ENCODE results near the gene WBP1L.

The WBP1L gene

DNA sequence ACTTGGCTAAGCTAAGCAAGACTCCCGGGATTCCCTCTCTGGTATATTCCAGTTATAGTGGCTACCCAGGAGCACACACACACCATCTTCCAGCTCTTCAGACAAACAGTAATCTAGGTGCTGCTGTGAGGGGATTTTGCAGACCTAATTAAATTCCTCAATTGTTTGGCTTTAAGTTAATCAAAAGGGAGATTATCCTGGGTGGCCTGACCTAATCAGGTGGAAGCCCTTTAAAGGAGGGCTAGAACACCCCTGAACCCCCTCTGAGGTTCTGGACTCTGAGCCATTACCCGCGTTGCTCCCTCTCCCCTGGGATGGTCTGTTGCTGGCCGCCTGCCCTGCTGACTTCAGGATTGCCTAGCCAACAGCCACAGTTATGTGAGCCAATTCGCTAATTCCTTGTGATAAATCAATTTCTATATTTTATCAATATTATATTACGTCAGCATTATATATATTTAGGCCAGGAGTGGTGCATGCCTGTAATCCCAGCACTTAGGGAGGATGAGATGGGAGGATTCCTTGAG, 22.9 kb upstream of the WBP1L start:
- no peak overlapping the region for H3K4me3 ChIP-seq (replicated peaks in 1 of 2; ENCODE audit: low read depth in 2 of 2, low read length in 2 of 2)
- DNase-seq (ENCODE audit: low read depth in 2 of 2), result no peak
- TF ChIP-seq, protein P1, sequence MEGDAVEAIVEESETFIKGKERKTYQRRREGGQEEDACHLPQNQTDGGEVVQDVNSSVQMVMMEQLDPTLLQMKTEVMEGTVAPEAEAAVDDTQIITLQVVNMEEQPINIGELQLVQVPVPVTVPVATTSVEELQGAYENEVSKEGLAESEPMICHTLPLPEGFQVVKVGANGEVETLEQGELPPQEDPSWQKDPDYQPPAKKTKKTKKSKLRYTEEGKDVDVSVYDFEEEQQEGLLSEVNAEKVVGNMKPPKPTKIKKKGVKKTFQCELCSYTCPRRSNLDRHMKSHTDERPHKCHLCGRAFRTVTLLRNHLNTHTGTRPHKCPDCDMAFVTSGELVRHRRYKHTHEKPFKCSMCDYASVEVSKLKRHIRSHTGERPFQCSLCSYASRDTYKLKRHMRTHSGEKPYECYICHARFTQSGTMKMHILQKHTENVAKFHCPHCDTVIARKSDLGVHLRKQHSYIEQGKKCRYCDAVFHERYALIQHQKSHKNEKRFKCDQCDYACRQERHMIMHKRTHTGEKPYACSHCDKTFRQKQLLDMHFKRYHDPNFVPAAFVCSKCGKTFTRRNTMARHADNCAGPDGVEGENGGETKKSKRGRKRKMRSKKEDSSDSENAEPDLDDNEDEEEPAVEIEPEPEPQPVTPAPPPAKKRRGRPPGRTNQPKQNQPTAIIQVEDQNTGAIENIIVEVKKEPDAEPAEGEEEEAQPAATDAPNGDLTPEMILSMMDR (IDR thresholded peaks at IDR 0.05; ENCODE audit: low read depth, low read length), result no peak

DNA sequence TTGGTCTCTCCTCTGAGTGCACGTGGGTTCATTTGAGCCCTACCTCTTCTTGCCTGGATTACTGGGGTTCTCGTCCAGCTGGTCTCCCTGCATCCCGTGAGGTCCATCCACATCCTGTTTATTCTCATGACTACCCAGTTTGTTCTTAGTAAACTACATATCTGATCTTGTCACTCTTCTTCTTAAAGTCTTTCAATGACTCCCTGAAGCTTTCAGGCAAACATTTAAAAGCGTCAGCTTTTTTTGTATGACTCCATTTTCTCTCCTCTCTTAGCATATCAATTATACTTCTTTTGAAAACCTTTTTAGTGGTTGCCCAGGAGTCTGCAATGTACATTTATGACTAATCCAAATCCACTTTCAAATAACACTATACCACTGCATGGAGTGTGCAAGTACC, 21.8 kb upstream of the WBP1L start:
- no peak overlapping the region for H3K4me3 ChIP-seq (replicated peaks in 1 of 2; ENCODE audit: low read depth in 2 of 2, low read length in 2 of 2)
- TF ChIP-seq, protein P1 (IDR thresholded peaks at IDR 0.05; ENCODE audit: low read depth, low read length), result no peak
- no peak for DNase-seq (ENCODE audit: low read depth in 2 of 2)

GRCh38 chr10:102723989-102724388, 19.8 kb upstream of the WBP1L start:
- TF ChIP-seq, protein P1 (IDR thresholded peaks at IDR 0.05; ENCODE audit: low read depth, low read length), result no peak
- DNase-seq (ENCODE audit: low read depth in 2 of 2), result no peak
- no peak overlapping the region for H3K4me3 ChIP-seq (replicated peaks in 1 of 2; ENCODE audit: low read depth in 2 of 2, low read length in 2 of 2)

- TF ChIP-seq, protein P1 (IDR thresholded peaks at IDR 0.05; ENCODE audit: low read depth, low read length), result no peak
- peak; percentile 45 to 54 for DNase-seq (ENCODE audit: low read depth in 2 of 2)
- no peak overlapping the region for H3K4me3 ChIP-seq (replicated peaks in 1 of 2; ENCODE audit: low read depth in 2 of 2, low read length in 2 of 2)
These were observed 17.5 kb upstream of the WBP1L start for GRCh38 chr10:102726274-102726673.

DNA sequence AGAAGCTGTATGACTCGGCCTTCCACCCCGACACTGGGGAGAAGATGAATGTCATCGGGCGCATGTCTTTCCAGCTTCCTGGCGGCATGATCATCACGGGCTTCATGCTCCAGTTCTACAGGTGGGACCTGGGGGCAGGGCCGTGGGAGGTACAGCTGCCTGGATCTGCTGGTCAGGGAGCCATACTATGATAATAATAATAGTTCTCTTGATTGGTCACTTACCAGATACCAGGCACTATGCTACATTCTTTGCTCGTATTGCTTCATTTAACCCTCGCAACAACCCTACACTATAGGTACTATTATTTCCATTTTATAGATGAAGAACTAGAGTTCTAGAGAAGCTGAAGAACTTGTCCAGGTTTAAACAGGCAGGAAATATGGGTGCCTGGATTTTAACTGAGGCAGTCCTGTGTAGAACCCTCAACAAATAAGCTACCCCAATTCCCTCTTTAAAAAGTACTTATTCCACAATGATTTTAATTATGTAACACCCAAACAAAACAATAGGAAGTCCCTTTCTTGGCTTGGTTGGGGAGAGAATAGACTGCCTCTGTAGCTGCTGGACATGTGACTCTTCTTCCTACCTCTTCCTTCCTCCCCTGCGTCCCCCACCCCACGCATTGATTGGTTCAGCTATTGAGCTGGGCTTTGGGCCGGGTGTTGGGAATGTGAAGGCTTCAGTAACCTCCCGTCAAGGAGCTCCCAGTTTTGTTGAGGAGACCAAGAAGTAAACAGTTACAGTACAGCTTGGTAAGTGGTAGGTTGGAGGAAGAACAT, 16.5 kb upstream of the WBP1L start:
- DNase-seq (ENCODE audit: low read depth in 2 of 2), result no peak
- no peak overlapping the region for H3K4me3 ChIP-seq (replicated peaks in 1 of 2; ENCODE audit: low read depth in 2 of 2, low read length in 2 of 2)
- TF ChIP-seq, protein P1 (IDR thresholded peaks at IDR 0.05; ENCODE audit: low read depth, low read length), result no peak

GRCh38 chr10:102729029-102730026, 14.4 kb upstream of the WBP1L start:
- no peak overlapping the region for H3K4me3 ChIP-seq (replicated peaks in 1 of 2; ENCODE audit: low read depth in 2 of 2, low read length in 2 of 2)
- TF ChIP-seq, protein P1 (IDR thresholded peaks at IDR 0.05; ENCODE audit: low read depth, low read length), result peak; percentile 95
- peak; percentile 88 for DNase-seq (ENCODE audit: low read depth in 2 of 2)
